Measurements from ENCODE around the gene ABHD14A.

Gene ABHD14A

GRCh38 chr3:51946796-51947195 lies 28.1 kb upstream of the ABHD14A start:
- DNase-seq (ENCODE audit: low read depth): no peak
- TF ChIP-seq CTCF (IDR thresholded peaks at IDR 0.05; ENCODE audit: insufficient read depth, low read depth, low read length, missing control alignments): no peak
- H3K4me3 ChIP-seq (ENCODE audit: low read length): no peak overlapping the region

- TF ChIP-seq CTCF (IDR thresholded peaks at IDR 0.05; ENCODE audit: insufficient read depth, low read depth, low read length, missing control alignments): no peak
- DNase-seq (ENCODE audit: low read depth): no peak
Measured at GRCh38 chr3:51947215-51947900, 27.5 kb upstream of the ABHD14A start.

GRCh38 chr3:51948016-51948580 lies 26.8 kb upstream of the ABHD14A start:
- no peak for DNase-seq (ENCODE audit: low read depth)
- TF ChIP-seq CTCF (IDR thresholded peaks at IDR 0.05; ENCODE audit: insufficient read depth, low read depth, low read length, missing control alignments): no peak
- H3K4me3 ChIP-seq (ENCODE audit: low read length): no peak overlapping the region

More at GRCh38 chr3:51947215-51947900, 27.5 kb upstream of the ABHD14A start:
- H3K4me3 ChIP-seq (ENCODE audit: low read length): no peak overlapping the region

- H3K4me3 ChIP-seq (ENCODE audit: low read length): no peak overlapping the region
- no peak for TF ChIP-seq CTCF (IDR thresholded peaks at IDR 0.05; ENCODE audit: insufficient read depth, low read depth, low read length, missing control alignments)
- DNase-seq (ENCODE audit: low read depth): no peak
Measured at GRCh38 chr3:51949121-51949520, 25.7 kb upstream of the ABHD14A start.

GRCh38 chr3:51950899-51951298 lies 24.0 kb upstream of the ABHD14A start:
- no peak overlapping the region for H3K4me3 ChIP-seq (ENCODE audit: low read length)
- no peak for TF ChIP-seq CTCF (IDR thresholded peaks at IDR 0.05; ENCODE audit: insufficient read depth, low read depth, low read length, missing control alignments)
- no peak for DNase-seq (ENCODE audit: low read depth)

GRCh38 chr3:51953445-51953844 lies 21.4 kb upstream of the ABHD14A start:
- peak; percentile 89 for DNase-seq (ENCODE audit: low read depth)
- H3K4me3 ChIP-seq (ENCODE audit: low read length): no peak overlapping the region
- no peak for TF ChIP-seq CTCF (IDR thresholded peaks at IDR 0.05; ENCODE audit: insufficient read depth, low read depth, low read length, missing control alignments)

GRCh38 chr3:51954105-51954504 lies 20.8 kb upstream of the ABHD14A start:
- no peak for TF ChIP-seq CTCF (IDR thresholded peaks at IDR 0.05; ENCODE audit: insufficient read depth, low read depth, low read length, missing control alignments)
- H3K4me3 ChIP-seq (ENCODE audit: low read length): no peak overlapping the region
- DNase-seq (ENCODE audit: low read depth): no peak

Measured in epithelial cell of esophagus (primary cell).